Stimulated activated CD4-positive, alpha-beta T cell treated with anti-CD3 and anti-CD28 coated beads, Interleukin-15, amount 100 ng/mL, for 1 hour (primary cell): ENCODE measurements around the gene SH3RF3.

Experiments used
- DNase-seq, 2 donors: peaks; one replicate each; pipeline ENCODE4 v3.0.0-alpha.2; 2020; ENCODE audit warnings: low read depth in 1 of 2, low spot score in 1 of 2

The SH3RF3 gene

DNA sequence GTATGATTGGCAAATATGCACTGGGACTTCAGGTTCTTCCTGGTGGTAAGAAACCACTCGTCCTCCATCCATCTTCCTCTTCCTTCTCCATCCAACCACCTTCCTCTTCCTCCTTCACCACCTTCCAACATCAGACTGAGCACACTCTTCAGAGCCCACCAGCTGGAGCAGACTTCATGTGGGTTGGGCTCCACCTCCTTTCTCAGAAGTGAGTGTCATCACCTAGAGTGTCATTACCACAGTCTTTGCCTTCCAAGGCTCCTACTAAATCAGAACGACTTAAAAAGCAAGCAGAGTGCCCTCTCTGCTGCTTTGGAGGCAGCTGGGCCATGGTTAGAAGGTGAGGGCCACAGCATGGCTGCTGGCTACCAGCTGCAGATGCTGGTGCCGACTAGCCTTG is 171.6 kb downstream of the SH3RF3 start:
- no peak for DNase-seq

GRCh38 chr2:109301746-109302145 is 172.7 kb downstream of the SH3RF3 start:
- DNase-seq = no peak

- no peak for DNase-seq
Measured at GRCh38 chr2:109302319-109302718, 173.3 kb downstream of the SH3RF3 start.

GRCh38 chr2:109304242-109304641 is 175.2 kb downstream of the SH3RF3 start:
- DNase-seq = no peak

DNA sequence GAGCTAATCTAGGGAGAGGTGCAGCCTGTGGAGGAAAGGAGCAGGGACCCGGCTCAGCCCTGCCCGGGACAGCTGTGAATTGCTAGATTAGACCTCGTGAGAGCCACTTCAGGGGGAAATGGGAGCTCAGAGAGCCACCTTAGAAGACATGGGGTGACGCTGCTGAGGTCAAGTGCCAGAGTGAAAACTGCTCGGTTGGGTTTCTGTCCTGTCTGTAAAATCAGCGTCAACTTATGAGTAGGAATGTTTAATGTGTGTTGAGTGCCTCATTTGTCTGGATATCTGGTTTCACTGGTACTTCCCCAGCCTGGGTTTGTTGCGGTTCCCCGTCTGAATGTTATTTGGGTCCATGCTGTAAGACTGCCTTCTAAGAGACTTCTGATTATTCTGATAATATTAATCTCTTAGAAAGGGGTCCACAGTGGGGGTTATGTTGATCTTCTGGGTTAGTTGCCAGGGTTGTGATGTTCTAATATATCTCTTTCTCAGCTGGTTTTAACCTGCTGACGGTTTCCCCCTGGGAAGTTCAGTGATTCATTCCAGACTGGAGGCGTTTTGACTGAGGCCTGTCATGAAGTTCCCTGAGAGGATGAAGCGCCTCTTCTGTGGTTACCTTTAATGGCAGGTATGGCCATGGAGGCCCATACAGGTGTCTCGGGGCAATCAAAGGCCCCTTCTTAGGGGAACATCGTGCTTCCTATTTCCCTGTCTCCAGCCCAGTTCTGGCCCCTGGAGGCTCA is 175.9 kb downstream of the SH3RF3 start:
- no peak for DNase-seq

DNA sequence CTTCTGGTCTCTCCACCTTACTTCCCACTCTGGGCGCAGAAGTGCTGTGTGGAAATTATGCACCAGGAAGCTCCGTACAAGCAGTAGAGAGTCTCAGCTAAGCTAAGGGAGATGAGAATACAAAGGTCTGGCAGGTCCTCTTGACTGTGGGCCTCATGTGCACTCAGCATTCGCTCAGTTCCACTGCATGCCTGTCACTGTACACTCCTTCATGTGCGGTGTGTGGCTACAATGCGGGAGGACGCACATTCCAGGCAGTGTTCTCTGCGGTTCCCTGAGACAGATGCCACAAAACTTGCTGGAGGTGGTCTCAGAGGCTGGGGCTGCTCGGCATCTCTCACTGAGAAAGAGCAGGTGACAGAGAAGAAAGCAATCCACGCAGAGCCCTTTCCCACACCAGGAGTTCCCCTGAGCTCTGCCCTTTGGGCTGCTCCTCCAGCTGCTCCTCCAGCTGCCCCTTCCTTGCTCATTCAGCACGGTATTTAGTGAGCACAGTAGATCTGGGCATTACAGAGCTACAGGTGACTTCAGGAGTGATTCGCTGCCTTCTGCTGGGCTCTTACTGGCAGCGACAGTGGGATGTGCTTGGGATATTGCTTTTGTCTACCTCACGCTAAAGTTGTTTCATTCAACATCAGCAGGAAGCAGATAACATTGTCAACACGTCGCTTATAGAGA is 176.6 kb downstream of the SH3RF3 start:
- no peak for DNase-seq

GRCh38 chr2:109306190-109306589 is 177.2 kb downstream of the SH3RF3 start:
- DNase-seq = no peak

- DNase-seq = no peak
Measured at GRCh38 chr2:109311771-109312170, 182.8 kb downstream of the SH3RF3 start.

GRCh38 chr2:109312902-109313301 is 183.9 kb downstream of the SH3RF3 start:
- no peak for DNase-seq

- DNase-seq = no peak
Measured at GRCh38 chr2:109313343-109313742, 184.3 kb downstream of the SH3RF3 start.

GRCh38 chr2:109316091-109316490 is 187.1 kb downstream of the SH3RF3 start:
- no peak for DNase-seq

DNA sequence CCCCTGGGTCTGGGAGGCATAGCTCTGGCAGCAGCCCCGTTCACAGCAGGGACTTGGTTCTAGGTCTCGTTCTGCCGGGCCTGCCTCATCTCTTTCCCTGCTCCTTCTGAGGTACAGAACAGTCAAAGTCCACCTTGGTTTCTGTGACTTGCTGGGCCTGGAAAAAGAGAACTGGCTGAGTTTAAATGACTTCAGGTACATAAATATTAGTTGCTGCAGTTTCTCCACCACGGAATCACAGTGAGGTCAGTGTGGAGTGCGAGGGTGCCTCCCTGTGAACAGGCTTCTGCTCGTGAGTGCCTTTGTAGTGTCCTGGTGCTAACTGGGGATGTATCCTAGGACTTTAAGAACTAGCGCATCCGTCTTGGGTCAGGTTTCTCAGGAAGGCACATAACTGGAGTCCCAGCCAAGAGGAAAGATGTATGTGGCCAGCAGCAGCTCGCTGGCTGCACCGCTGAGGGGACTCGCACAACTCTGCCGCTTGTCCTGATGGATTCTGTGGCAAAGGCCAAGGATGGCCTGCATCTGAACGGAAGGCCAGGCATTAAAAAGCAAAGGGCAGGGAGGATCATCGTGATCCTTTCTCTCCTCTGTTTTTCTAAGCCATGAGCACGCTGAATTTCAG is 188.6 kb downstream of the SH3RF3 start:
- DNase-seq = no peak

- no peak for DNase-seq
Measured at GRCh38 chr2:109318150-109318948, 189.3 kb downstream of the SH3RF3 start.

DNA sequence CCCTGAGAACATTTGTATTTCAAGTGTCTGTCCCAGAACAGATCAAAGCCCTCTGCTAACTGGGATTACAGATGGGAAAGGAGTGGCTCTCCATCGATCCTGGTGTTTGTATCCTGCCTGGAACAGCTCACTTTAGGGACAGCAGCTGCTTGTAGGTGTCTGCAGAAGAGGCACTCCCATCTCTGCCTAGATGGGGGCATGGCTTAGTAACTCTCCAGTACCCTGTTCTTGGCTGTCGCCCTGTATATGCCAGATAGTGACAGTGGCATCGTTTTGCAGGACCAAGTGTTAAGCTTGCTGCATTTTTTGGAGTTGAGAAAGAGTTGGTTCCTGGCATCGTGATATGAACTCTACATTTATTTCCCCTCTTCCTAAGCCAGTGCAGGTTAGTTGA is 189.9 kb downstream of the SH3RF3 start:
- no peak for DNase-seq

GRCh38 chr2:109320195-109320922 is 191.4 kb downstream of the SH3RF3 start:
- DNase-seq = no peak

DNA sequence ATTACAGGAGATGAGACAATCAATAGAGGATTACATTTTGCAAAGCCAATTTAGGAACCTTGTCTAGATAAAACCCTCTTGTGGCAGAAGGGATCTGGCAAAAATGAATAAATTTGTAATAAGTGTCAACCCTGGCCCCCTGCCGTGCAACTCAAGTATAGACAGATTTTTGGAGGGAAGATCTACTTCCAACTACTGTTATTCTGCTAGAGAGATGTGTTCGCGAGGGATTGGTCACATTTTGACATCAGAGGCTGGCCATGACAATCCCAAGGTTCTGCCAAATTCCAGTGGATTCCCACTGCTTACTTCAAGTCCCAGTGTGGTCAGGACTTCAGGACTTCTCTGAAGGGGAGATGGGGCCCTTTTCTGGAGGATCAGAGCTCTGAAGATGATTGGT is 192.6 kb downstream of the SH3RF3 start:
- DNase-seq = no peak

GRCh38 chr2:109322111-109322510 is 193.1 kb downstream of the SH3RF3 start:
- DNase-seq = no peak

- no peak for DNase-seq
Measured at GRCh38 chr2:109322641-109323040, 193.6 kb downstream of the SH3RF3 start.

GRCh38 chr2:109324861-109325260 is 195.9 kb downstream of the SH3RF3 start:
- no peak for DNase-seq

DNA sequence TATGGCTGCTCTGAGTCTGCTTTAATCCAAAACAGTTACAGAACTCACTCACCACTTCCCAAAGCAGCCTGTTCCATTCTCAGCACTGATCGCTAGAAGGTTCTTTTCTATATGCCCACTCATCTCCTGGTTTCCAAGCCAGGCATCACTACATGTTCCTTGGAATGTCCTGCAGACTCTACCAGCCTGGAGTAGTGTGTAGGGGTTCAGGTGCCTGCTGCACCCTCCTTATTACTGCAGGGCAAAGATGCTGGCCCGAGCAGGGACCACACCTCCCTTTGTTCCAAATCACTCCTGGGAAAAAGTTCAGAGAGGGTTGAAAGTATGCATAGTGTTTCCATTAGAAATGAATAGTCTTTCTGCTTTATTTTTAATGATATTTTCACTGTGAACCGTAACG is 196.6 kb downstream of the SH3RF3 start:
- no peak for DNase-seq

GRCh38 chr2:109326306-109326705 is 197.3 kb downstream of the SH3RF3 start:
- DNase-seq = no peak
